ENCODE results near the gene RBM15. TPM values are rescaled to one million over a fixed set of nuclear protein-coding genes. Genes with fewer than 3 reads are reported as not detected.

The RBM15 gene
- total RNA-seq, 4 donors from 2014 or later, result 10.5 to 39.5 (median 23.0) TPM

GRCh38 chr1:110356379-110356778 lies 17.2 kb downstream of the RBM15 start:
- DNase-seq, result no peak
- peaks cover 0 to 38% (median 0%) of the 10 kb centered on the region in 3 donors for H3K36me3 ChIP-seq
- WGBS, 2 donors, result 55 to 65% methylated on average over 2 of the region's 2 CpGs
- no peak overlapping the region for H3K4me3 ChIP-seq
- TF ChIP-seq CTCF (IDR thresholded peaks at IDR 0.05) (no peak), POLR2A (IDR thresholded peaks at IDR 0.05) (no peak)
- H3K4me1 ChIP-seq, result peaks cover 0 to 15% (median 3%) of the 10 kb centered on the region in 3 donors
- no peaks in the 10 kb centered on the region for H3K27me3 ChIP-seq
- no peaks in the 10 kb centered on the region for H3K9me3 ChIP-seq
- no peak overlapping the region for H3K27ac ChIP-seq
- intact Hi-C loops (cut with DNase I), result no loop called here

- Histone ChIP-seq H3K27me3 (no peaks in the 10 kb centered on the region), H3K4me1 (peaks cover 0 to 13% (median 3%) of the 10 kb centered on the region in 3 donors), H3K9me3 (no peaks in the 10 kb centered on the region), H3K36me3 (peaks cover 0 to 55% (median 0%) of the 10 kb centered on the region in 3 donors), H3K4me3 (no peak overlapping the region), H3K27ac (no peak overlapping the region)
- WGBS, 2 donors, result 85 to 93% methylated on average over 2 of the region's 2 CpGs
- intact Hi-C loops (cut with DNase I), result no loop called here
- no peak for TF ChIP-seq POLR2A (IDR thresholded peaks at IDR 0.05)
- TF ChIP-seq CTCF (IDR thresholded peaks at IDR 0.05), result no peak
- DNase-seq, result no peak
Measured at GRCh38 chr1:110360431-110360830, 21.3 kb downstream of the RBM15 start.

- intact Hi-C loops (cut with DNase I), result no loop called here
- H3K4me3 ChIP-seq, result no peak overlapping the region
- peaks cover 0 to 64% (median 0%) of the 10 kb centered on the region in 3 donors for H3K36me3 ChIP-seq
- 86 to 88% methylated on average over 1 of the region's 1 CpG for WGBS, 2 donors
- no peak for TF ChIP-seq POLR2A (IDR thresholded peaks at IDR 0.05)
- no peak for TF ChIP-seq CTCF (IDR thresholded peaks at IDR 0.05)
- H3K4me1 ChIP-seq, result peaks cover 0 to 2% (median 0%) of the 10 kb centered on the region in 3 donors
- H3K27ac ChIP-seq, result no peak overlapping the region
- no peaks in the 10 kb centered on the region for H3K9me3 ChIP-seq
- no peak for DNase-seq
- no peaks in the 10 kb centered on the region for H3K27me3 ChIP-seq
Measured at GRCh38 chr1:110361856-110362255, 22.7 kb downstream of the RBM15 start.

GRCh38 chr1:110364221-110364620 lies 25.0 kb downstream of the RBM15 start:
- Histone ChIP-seq H3K27ac (no peak overlapping the region), H3K4me1 (no peaks in the 10 kb centered on the region), H3K9me3 (no peaks in the 10 kb centered on the region), H3K4me3 (no peak overlapping the region), H3K27me3 (no peaks in the 10 kb centered on the region), H3K36me3 (peaks cover 0 to 69% (median 0%) of the 10 kb centered on the region in 3 donors)
- WGBS, 2 donors, result 87 to 98% methylated on average over 3 of the region's 3 CpGs
- intact Hi-C loops (cut with DNase I), result no loop called here
- no peak for DNase-seq
- no peak for TF ChIP-seq POLR2A (IDR thresholded peaks at IDR 0.05)
- TF ChIP-seq CTCF (IDR thresholded peaks at IDR 0.05), result no peak

- no peak for TF ChIP-seq CTCF (IDR thresholded peaks at IDR 0.05)
- TF ChIP-seq POLR2A (IDR thresholded peaks at IDR 0.05), result no peak
- Histone ChIP-seq H3K4me1 (no peaks in the 10 kb centered on the region), H3K27me3 (no peaks in the 10 kb centered on the region), H3K36me3 (peaks cover 0 to 73% (median 3%) of the 10 kb centered on the region in 3 donors), H3K9me3 (no peaks in the 10 kb centered on the region), H3K27ac (no peak overlapping the region), H3K4me3 (no peak overlapping the region)
- DNase-seq, result no peak
- WGBS, 2 donors, result 12 to 16% methylated on average over 1 of the region's 1 CpG
- intact Hi-C loops (cut with DNase I), result no loop called here
Measured at GRCh38 chr1:110370827-110371226, 31.6 kb downstream of the RBM15 start.
